HepG2 (cell line): ENCODE results near the gene MAD2L2. TPM values are rescaled to one million over a fixed set of nuclear protein-coding genes. Genes with fewer than 3 reads are reported as not detected.
A peak's percentile ranks its signal among the peaks of the same experiment; 100 is the strongest.

ENCODE experiments used
- CEBPB ChIP-seq: IDR thresholded peaks from 2 replicates; pipeline ENCODE4 v1.6.1; 2011; ENCODE audit warnings: low read depth, low read length, improper control_type of control experiment, borderline replicate concordance
- ELK4 ChIP-seq: sonication (generic); formaldehyde crosslinking; IDR thresholded peaks from 2 replicates; pipeline ENCODE4 v1.9.0; 2021; ENCODE audit warnings: missing genetic modification reagents, borderline replicate concordance
- FOXC1 ChIP-seq: sonication (generic); formaldehyde crosslinking; IDR thresholded peaks from 2 replicates; pipeline ENCODE4 v1.8.0; 2022; ENCODE audit warnings: mild to moderate bottlenecking, missing genetic modification reagents, borderline replicate concordance
- FOXJ3 ChIP-seq: sonication (generic); formaldehyde crosslinking; IDR thresholded peaks from 2 replicates; pipeline ENCODE4 v1.4.0; 2020; ENCODE audit warnings: missing genetic modification reagents, mild to moderate bottlenecking, borderline replicate concordance
- GPN1 ChIP-seq: sonication (generic); formaldehyde crosslinking; IDR thresholded peaks from 2 replicates; pipeline ENCODE4 v1.5.1; 2020; ENCODE audit warnings: missing genetic modification reagents, borderline replicate concordance
- GRHL1 ChIP-seq: sonication (generic); formaldehyde crosslinking; conservative IDR thresholded peaks from 2 replicates; pipeline ENCODE4 v1.8.0; 2022; ENCODE audit warnings: missing genetic modification reagents
- GTF3A ChIP-seq: sonication (generic); formaldehyde crosslinking; conservative IDR thresholded peaks from 2 replicates; pipeline ENCODE4 v1.4.0; 2020; ENCODE audit warnings: mild to moderate bottlenecking, missing genetic modification reagents
- HNRNPL ChIP-seq: fragments of 200-400 bp; formaldehyde crosslinking; IDR thresholded peaks from 2 replicates; pipeline ENCODE4 v1.6.1; 2017; ENCODE audit warnings: mild to moderate bottlenecking, low read depth, low read length
- MAFK ChIP-seq, 2 experiments: IDR thresholded peaks in 1 of 2; conservative IDR thresholded peaks in 1 of 2; 2 replicates each; pipeline ENCODE4 v1.6.1; 2011; ENCODE audit warnings: improper control_type of control experiment in 2 of 2, low read length in 2 of 2
- MAX ChIP-seq: IDR thresholded peaks from 2 replicates; pipeline ENCODE4 v1.6.1; 2012; ENCODE audit warnings: inconsistent platforms
- MIXL1 ChIP-seq: IDR thresholded peaks from 2 replicates; pipeline ENCODE4 v1.6.1; 2016
- NFE2L1 ChIP-seq: sonication (generic); formaldehyde crosslinking; IDR thresholded peaks from 2 replicates; pipeline ENCODE4 v1.4.0; 2020; ENCODE audit warnings: missing genetic modification reagents, mild to moderate bottlenecking, borderline replicate concordance
- NPAS2 ChIP-seq: sonication (generic); formaldehyde crosslinking; IDR thresholded peaks from 2 replicates; pipeline ENCODE4 v1.8.0; 2022; ENCODE audit warnings: mild to moderate bottlenecking, missing genetic modification reagents, borderline replicate concordance
- PAX8 ChIP-seq: sonication (generic); formaldehyde crosslinking; IDR thresholded peaks from 2 replicates; pipeline ENCODE4 v1.8.0; 2022; ENCODE audit warnings: mild to moderate bottlenecking, missing genetic modification reagents, borderline replicate concordance
- POLR2AphosphoS2 ChIP-seq: IDR thresholded peaks from 2 replicates; pipeline ENCODE4 v1.6.1; 2011; ENCODE audit warnings: low read depth, low read length, improper control_type of control experiment
- TFAP4 ChIP-seq: sonication (generic); IDR thresholded peaks from 2 replicates; pipeline ENCODE4 v1.6.1; 2016; ENCODE audit warnings: low read depth, borderline replicate concordance
- THAP7 ChIP-seq: sonication (generic); formaldehyde crosslinking; IDR thresholded peaks from 2 replicates; pipeline ENCODE4 v1.8.1; 2023; ENCODE audit warnings: mild to moderate bottlenecking, missing genetic modification reagents
- THAP9 ChIP-seq: sonication (generic); formaldehyde crosslinking; IDR thresholded peaks from 2 replicates; pipeline ENCODE4; 2020; ENCODE audit warnings: missing genetic modification reagents, mild to moderate bottlenecking, borderline replicate concordance
- ZFX ChIP-seq: sonication (generic); formaldehyde crosslinking; IDR thresholded peaks from 2 replicates; pipeline ENCODE4 v1.4.0; 2020; ENCODE audit warnings: mild to moderate bottlenecking, low read depth, missing genetic modification reagents, moderate library complexity
- ZNF121 ChIP-seq: sonication (generic); formaldehyde crosslinking; IDR thresholded peaks from 2 replicates; pipeline ENCODE4 v1.5.0; 2020; ENCODE audit warnings: mild to moderate bottlenecking, missing genetic modification reagents
- ZNF317 ChIP-seq: sonication (generic); formaldehyde crosslinking; IDR thresholded peaks from 2 replicates; pipeline ENCODE4 v1.5.0; 2020; ENCODE audit warnings: mild to moderate bottlenecking, missing genetic modification reagents
- ZNF333 ChIP-seq: sonication (generic); formaldehyde crosslinking; IDR thresholded peaks from 2 replicates; pipeline ENCODE4 v1.4.0; 2020; ENCODE audit warnings: mild to moderate bottlenecking, missing genetic modification reagents, borderline replicate concordance
- ZNF720 ChIP-seq: sonication (generic); formaldehyde crosslinking; IDR thresholded peaks from 2 replicates; pipeline ENCODE4 v1.4.0; 2020; ENCODE audit warnings: missing genetic modification reagents
- ZSCAN30 ChIP-seq: sonication (generic); formaldehyde crosslinking; IDR thresholded peaks from 2 replicates; pipeline ENCODE4 v1.5.0; 2020; ENCODE audit warnings: mild to moderate bottlenecking, missing genetic modification reagents
- polyA plus RNA-seq, 8 experiments: library from polyadenylated mRNA; depleted of rRNA in 3 of 8; stranded (reverse) in 7 of 8; unstranded in 1 of 8; fragments of >200 nt; fragmentation: Illumina TruSeq in 4 of 8; extraction: Trizol in 4 of 8; gene quantifications; 2 replicates each; pipeline versions ENCODE4 v1.2.1 to v1.2.3, GENCODE V29; 2011 to 2016; ENCODE audit warnings: low read depth in 4 of 8, missing spikeins in 1 of 8, mixed read lengths in 1 of 8; ENCODE audit not compliant: insufficient read depth in 1 of 8
- total RNA-seq, 5 experiments: library from RNA; depleted of rRNA; stranded (reverse); fragments of >200 nt; fragmentation: Illumina TruSeq; extraction: Trizol; gene quantifications; 2 replicates each; pipeline ENCODE4 v1.2.3, GENCODE V29; 2016; ENCODE audit warnings: low read depth in 1 of 5

The MAD2L2 gene
- total and polyA plus RNA-seq, 2 of the 13 experiments (the other 11 are each of a cell fraction or from before 2014, with no cell fraction given) = 51.8 to 53.8 TPM

- no peak for TF ChIP-seq GRHL1
- TF ChIP-seq MIXL1 (CRISPR knock-in tag) = no peak
- no peak for TF ChIP-seq MAX
- TF ChIP-seq ZNF121 (CRISPR knock-in tag) = no peak
- no peak for TF ChIP-seq FOXJ3 (CRISPR knock-in tag)
- TF ChIP-seq POLR2AphosphoS2 = no peak
- no peak for TF ChIP-seq PAX8 (CRISPR knock-in tag)
- TF ChIP-seq ZSCAN30 = no peak
- no peak for TF ChIP-seq FOXC1 (CRISPR knock-in tag)
- TF ChIP-seq ZNF720 (CRISPR knock-in tag) = no peak
- TF ChIP-seq TFAP4 = peak; percentile 75; the same call in 1 of the 2 replicates
- TF ChIP-seq GPN1 (CRISPR knock-in tag) = no peak
- no peak for TF ChIP-seq ZNF333 (CRISPR knock-in tag)
- TF ChIP-seq HNRNPL = peak; percentile 91
- no peak for TF ChIP-seq THAP7 (CRISPR knock-in tag)
- no peak for TF ChIP-seq NFE2L1 (CRISPR knock-in tag)
- no peak for TF ChIP-seq ZNF317 (CRISPR knock-in tag)
- no peak for TF ChIP-seq ELK4 (CRISPR knock-in tag)
- no peak for TF ChIP-seq THAP9 (CRISPR knock-in tag)
- no peak for TF ChIP-seq CEBPB
- no peak for TF ChIP-seq NPAS2 (CRISPR knock-in tag)
- 0 out of 2 replicates have a peak, but pooled peaks have one; percentile 37 for TF ChIP-seq ZFX (CRISPR knock-in tag)
- no peak for TF ChIP-seq MAFK (conservative IDR thresholded peaks at IDR 0.05 in 1 of 2, IDR thresholded peaks at IDR 0.05 in 1 of 2; ENCODE audit: low read length in 2 of 2)
- TF ChIP-seq GTF3A = no peak
These were observed 32.9 kb downstream of the MAD2L2 start (continued) for GRCh38 chr1:11648039-11648438.
